Testis (tissue), 3 donors: ENCODE measurements around the gene WBP2NL. TPM values are rescaled to one million over a fixed set of nuclear protein-coding genes. Genes with fewer than 3 reads are reported as not detected.

Source experiments
- DNase-seq: peaks from one replicate; pipeline ENCODE4 v3.0.0-alpha.2; 2019
- H3K27ac ChIP-seq, 2 donors: fragments of 200-600 bp; sonication (generic); one replicate each; pipeline ENCODE4 v1.5.1; 2019
- H3K27me3 ChIP-seq: fragments of 200-600 bp; sonication (generic); one replicate; pipeline ENCODE4 v1.5.1; 2019
- H3K36me3 ChIP-seq: fragments of 200-600 bp; sonication (generic); one replicate; pipeline ENCODE4 v1.5.1; 2017; ENCODE audit warnings: low read depth; ENCODE audit errors: missing control alignments
- H3K4me1 ChIP-seq: fragments of 200-600 bp; sonication (generic); one replicate; pipeline ENCODE4 v1.5.1; 2019
- H3K4me3 ChIP-seq, 2 donors: fragments of 200-600 bp; sonication (generic); one replicate each; pipeline ENCODE4 v1.5.1; 2017 to 2019
- H3K9me3 ChIP-seq: fragments of 200-600 bp; sonication (generic); one replicate; pipeline ENCODE4 v1.5.1; 2017
- CTCF ChIP-seq, 3 experiments: fragments of 450-650 bp in 2 of 3; fragments of 200-600 bp in 1 of 3; sonication (generic) in 1 of 3; IDR thresholded peaks; one replicate each; pipeline ENCODE4 v1.5.1; 2016 to 2019; ENCODE audit warnings: antibody characterized with exemption in 3 of 3, mild to moderate bottlenecking in 2 of 3, moderate library complexity in 1 of 3
- POLR2A ChIP-seq: fragments of 450-650 bp; IDR thresholded peaks from one replicate; pipeline ENCODE4 v1.6.1; 2017; ENCODE audit warnings: antibody characterized with exemption, mild to moderate bottlenecking, moderate library complexity
- WGBS, 2 donors: methylation state at CpG; one replicate each; pipeline ENCODE4 v1.1.5; 2018; 5-methylcytosine and 5-hydroxymethylcytosine counted together
- intact Hi-C: fragments of 100-400 bp; cut with DNase I; formaldehyde crosslinking; loops from one replicate; pipeline ENCODE4 v1.15.1; 2023; ENCODE audit warnings: low total_unique reads
- polyA plus RNA-seq: library from polyadenylated mRNA; stranded (reverse); fragments of 350-450 nt; fragmentation: Illumina TruSeq; extraction: RNeasy Lipid Tissue Mini Kit (QIAGEN cat#74804); gene quantifications from one replicate; pipeline ENCODE4 v1.2.3, GENCODE V29; 2014; ENCODE audit warnings: low read depth, low replicate concordance; ENCODE audit not compliant: insufficient read depth
- total RNA-seq, 2 donors: library from RNA; depleted of rRNA; stranded (reverse); fragments of >200 nt; gene quantifications; one replicate each; pipeline ENCODE4 v1.2.3, GENCODE V29; 2016

WBP2NL gene
- total and polyA plus RNA-seq, 3 donors from 2014 or later: 31.8 to 91.5 (median 90.8) TPM

- H3K4me3 ChIP-seq: no peak overlapping the region
- intact Hi-C loops: no loop called here
- TF ChIP-seq POLR2A (no peak), CTCF (IDR thresholded peaks at IDR 0.05) (no peak)
- DNase-seq: no peak
- no peaks in the 10 kb centered on the region for H3K36me3 ChIP-seq
- H3K27me3 ChIP-seq: no peaks in the 10 kb centered on the region
- no peaks in the 10 kb centered on the region for H3K4me1 ChIP-seq
- no peaks in the 10 kb centered on the region for H3K9me3 ChIP-seq
- H3K27ac ChIP-seq: no peak overlapping the region
- WGBS, 2 donors: 85% methylated on average over 8 of the region's 8 CpGs
Observed at GRCh38 chr22:42035256-42035655, 36.7 kb downstream of the WBP2NL start.

GRCh38 chr22:42039271-42039670 lies 40.7 kb downstream of the WBP2NL start:
- Histone ChIP-seq H3K9me3 (no peaks in the 10 kb centered on the region), H3K4me1 (no peaks in the 10 kb centered on the region), H3K36me3 (no peaks in the 10 kb centered on the region), H3K27ac (no peak overlapping the region), H3K27me3 (no peaks in the 10 kb centered on the region), H3K4me3 (no peak overlapping the region)
- intact Hi-C loops: no loop called here
- no peak for DNase-seq
- TF ChIP-seq POLR2A (no peak), CTCF (IDR thresholded peaks at IDR 0.05) (no peak)
- WGBS, 2 donors: 95% methylated on average over 5 of the region's 5 CpGs

GRCh38 chr22:42041784-42042183 lies 43.2 kb downstream of the WBP2NL start:
- intact Hi-C loops: no loop called here
- Histone ChIP-seq H3K27me3 (no peaks in the 10 kb centered on the region), H3K4me3 (no peak overlapping the region), H3K27ac (no peak overlapping the region), H3K4me1 (no peaks in the 10 kb centered on the region), H3K36me3 (no peaks in the 10 kb centered on the region), H3K9me3 (no peaks in the 10 kb centered on the region)
- DNase-seq: no peak
- TF ChIP-seq CTCF (IDR thresholded peaks at IDR 0.05) (no peak), POLR2A (no peak)

GRCh38 chr22:42050641-42051180 lies 52.1 kb downstream of the WBP2NL start:
- H3K27ac ChIP-seq: no peak overlapping the region
- no peaks in the 10 kb centered on the region for H3K27me3 ChIP-seq
- no peak for DNase-seq
- intact Hi-C loops: no loop called here
- no peaks in the 10 kb centered on the region for H3K36me3 ChIP-seq
- 73 to 78% methylated on average over 2 of the region's 2 CpGs for WGBS, 2 donors
- TF ChIP-seq POLR2A (no peak), CTCF (IDR thresholded peaks at IDR 0.05) (no peak)
- no peak overlapping the region for H3K4me3 ChIP-seq
- no peaks in the 10 kb centered on the region for H3K4me1 ChIP-seq
- no peaks in the 10 kb centered on the region for H3K9me3 ChIP-seq

- intact Hi-C loops: no loop called here
- 83 to 91% methylated on average over 3 of the region's 3 CpGs for WGBS, 2 donors
- no peaks in the 10 kb centered on the region for H3K9me3 ChIP-seq
- no peak for DNase-seq
- TF ChIP-seq POLR2A (no peak), CTCF (IDR thresholded peaks at IDR 0.05) (no peak)
- H3K4me3 ChIP-seq: no peak overlapping the region
- no peaks in the 10 kb centered on the region for H3K4me1 ChIP-seq
- H3K27ac ChIP-seq: no peak overlapping the region
- H3K27me3 ChIP-seq: no peaks in the 10 kb centered on the region
- no peaks in the 10 kb centered on the region for H3K36me3 ChIP-seq
Observed at GRCh38 chr22:42052765-42053164, 54.2 kb downstream of the WBP2NL start.
